ENCODE results near the gene SORBS1. TPM values are rescaled to one million over a fixed set of nuclear protein-coding genes. Genes with fewer than 3 reads are reported as not detected.
"Not testable (repeated sequence)": the region's sequence is repeated elsewhere in the genome, so short reads cannot be mapped to it uniquely, and the experiment has no call there.

SORBS1 gene
- total RNA-seq, 1 donor from 2014 or later: 116 TPM

DNA sequence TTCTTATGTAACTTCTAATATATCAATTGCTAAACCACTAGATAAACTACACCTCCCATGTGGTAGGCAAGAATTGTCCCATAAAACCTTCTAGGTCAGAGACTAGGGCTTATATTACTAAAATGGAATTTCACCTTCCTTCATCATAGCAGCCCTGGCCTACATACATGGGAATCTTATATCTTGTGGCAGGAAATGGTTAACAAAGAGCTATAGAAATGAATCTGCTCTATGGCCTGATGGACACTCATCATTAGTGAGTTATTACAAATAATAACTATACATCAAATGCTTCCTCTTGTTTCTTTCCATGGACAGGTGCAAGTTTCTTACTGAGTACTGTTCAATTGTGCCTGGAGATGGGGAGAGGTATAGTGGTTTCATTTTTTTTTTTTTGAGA is 208.0 kb downstream of the SORBS1 start:
- no peak overlapping the region for H3K27ac ChIP-seq
- no peak for DNase-seq (ENCODE audit: extremely low spot score in 2 of 2)
- H3K9me3 ChIP-seq: no peaks in the 10 kb centered on the region
- intact Hi-C loops (cut with DNase I): loop anchor here (10.0 kb wide), 1 partner anchor 108 kb away; no protein-coding TSS in a partner anchor
- no peak overlapping the region for H3K4me3 ChIP-seq
- peaks cover 21% of the 10 kb centered on the region for H3K4me1 ChIP-seq
- TF ChIP-seq POLR2AphosphoS5 (IDR thresholded peaks at IDR 0.05; ENCODE audit: insufficient read depth in 1 of 2, low read depth in 1 of 2) (no peak), POLR2A (IDR thresholded peaks at IDR 0.05) (no peak)
- H3K27me3 ChIP-seq: no peaks in the 10 kb centered on the region
- H3K36me3 ChIP-seq: peaks cover 0 to 17% of the 10 kb centered on the region in 2 donors

DNA sequence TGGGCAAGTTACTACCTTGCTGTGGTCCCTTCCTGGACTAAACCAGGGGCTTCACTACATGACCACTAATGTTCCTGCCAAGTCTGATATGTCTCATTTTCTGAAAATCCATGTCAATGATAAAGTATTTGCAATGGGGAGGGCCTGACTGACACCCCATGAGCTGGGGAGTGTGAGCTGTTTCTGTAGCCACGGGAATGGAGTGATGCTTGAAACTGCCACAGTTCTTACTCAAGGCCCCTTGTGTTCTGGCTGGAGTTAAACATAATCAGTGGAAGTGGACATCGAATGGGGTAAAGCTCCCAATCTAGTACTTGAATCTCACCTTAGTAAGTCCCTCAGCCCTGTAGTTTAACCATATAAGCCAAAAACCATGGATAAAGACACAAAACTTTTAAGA is 208.5 kb downstream of the SORBS1 start:
- intact Hi-C loops (cut with DNase I): loop anchor here (10.0 kb wide), 1 partner anchor 108 kb away; no protein-coding TSS in a partner anchor
- no peaks in the 10 kb centered on the region for H3K9me3 ChIP-seq
- TF ChIP-seq, protein P1, sequence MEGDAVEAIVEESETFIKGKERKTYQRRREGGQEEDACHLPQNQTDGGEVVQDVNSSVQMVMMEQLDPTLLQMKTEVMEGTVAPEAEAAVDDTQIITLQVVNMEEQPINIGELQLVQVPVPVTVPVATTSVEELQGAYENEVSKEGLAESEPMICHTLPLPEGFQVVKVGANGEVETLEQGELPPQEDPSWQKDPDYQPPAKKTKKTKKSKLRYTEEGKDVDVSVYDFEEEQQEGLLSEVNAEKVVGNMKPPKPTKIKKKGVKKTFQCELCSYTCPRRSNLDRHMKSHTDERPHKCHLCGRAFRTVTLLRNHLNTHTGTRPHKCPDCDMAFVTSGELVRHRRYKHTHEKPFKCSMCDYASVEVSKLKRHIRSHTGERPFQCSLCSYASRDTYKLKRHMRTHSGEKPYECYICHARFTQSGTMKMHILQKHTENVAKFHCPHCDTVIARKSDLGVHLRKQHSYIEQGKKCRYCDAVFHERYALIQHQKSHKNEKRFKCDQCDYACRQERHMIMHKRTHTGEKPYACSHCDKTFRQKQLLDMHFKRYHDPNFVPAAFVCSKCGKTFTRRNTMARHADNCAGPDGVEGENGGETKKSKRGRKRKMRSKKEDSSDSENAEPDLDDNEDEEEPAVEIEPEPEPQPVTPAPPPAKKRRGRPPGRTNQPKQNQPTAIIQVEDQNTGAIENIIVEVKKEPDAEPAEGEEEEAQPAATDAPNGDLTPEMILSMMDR (IDR thresholded peaks at IDR 0.05): no peak
- no peak for TF ChIP-seq POLR2AphosphoS5 (IDR thresholded peaks at IDR 0.05; ENCODE audit: insufficient read depth in 1 of 2, low read depth in 1 of 2)
- no peak for TF ChIP-seq POLR2A (IDR thresholded peaks at IDR 0.05)
- H3K36me3 ChIP-seq: peaks cover 0 to 17% of the 10 kb centered on the region in 2 donors
- H3K27me3 ChIP-seq: no peaks in the 10 kb centered on the region
- no peak overlapping the region for H3K4me3 ChIP-seq
- no peak overlapping the region for H3K27ac ChIP-seq
- H3K4me1 ChIP-seq: peaks cover 21% of the 10 kb centered on the region
- no peak for DNase-seq (ENCODE audit: extremely low spot score in 2 of 2)

- Histone ChIP-seq H3K27ac (peak overlapping the region; percentile 67), H3K4me3 (no peak overlapping the region), H3K9me3 (no peaks in the 10 kb centered on the region), H3K4me1 (peaks cover 21% of the 10 kb centered on the region), H3K36me3 (peaks cover 0 to 8% of the 10 kb centered on the region in 2 donors), H3K27me3 (no peaks in the 10 kb centered on the region)
- DNase-seq (ENCODE audit: extremely low spot score in 2 of 2): no peak
- TF ChIP-seq, protein P1 (IDR thresholded peaks at IDR 0.05): no peak
- no peak for TF ChIP-seq POLR2A (IDR thresholded peaks at IDR 0.05)
- TF ChIP-seq POLR2AphosphoS5 (IDR thresholded peaks at IDR 0.05; ENCODE audit: insufficient read depth in 1 of 2, low read depth in 1 of 2): no peak
- intact Hi-C loops (cut with DNase I): loop anchor here (10.0 kb wide), 1 partner anchor 106 kb away; no protein-coding TSS in a partner anchor
Measured at GRCh38 chr10:95350830-95351228, 210.3 kb downstream of the SORBS1 start.

- H3K27ac ChIP-seq: peak overlapping the region; percentile 67
- TF ChIP-seq, protein P1 (IDR thresholded peaks at IDR 0.05): no peak
- TF ChIP-seq POLR2A (IDR thresholded peaks at IDR 0.05) (no peak), POLR2AphosphoS5 (IDR thresholded peaks at IDR 0.05; ENCODE audit: insufficient read depth in 1 of 2, low read depth in 1 of 2) (peak; percentile 44 to 85)
- H3K4me1 ChIP-seq: peaks cover 21% of the 10 kb centered on the region
- H3K9me3 ChIP-seq: no peaks in the 10 kb centered on the region
- intact Hi-C loops (cut with DNase I): loop anchor here (10.0 kb wide), 1 partner anchor 106 kb away; no protein-coding TSS in a partner anchor
- peaks cover 0 to 2% of the 10 kb centered on the region in 2 donors for H3K36me3 ChIP-seq
- H3K4me3 ChIP-seq: no peak overlapping the region
- H3K27me3 ChIP-seq: no peaks in the 10 kb centered on the region
- DNase-seq (ENCODE audit: extremely low spot score in 2 of 2): no peak
Measured at GRCh38 chr10:95350219-95350829, 210.8 kb downstream of the SORBS1 start.

- intact Hi-C loops (cut with DNase I); H3K36me3 ChIP-seq; H3K27ac ChIP-seq: not testable (repeated sequence)
Measured at GRCh38 chr10:95347402-95347766, 213.8 kb downstream of the SORBS1 start.

DNA sequence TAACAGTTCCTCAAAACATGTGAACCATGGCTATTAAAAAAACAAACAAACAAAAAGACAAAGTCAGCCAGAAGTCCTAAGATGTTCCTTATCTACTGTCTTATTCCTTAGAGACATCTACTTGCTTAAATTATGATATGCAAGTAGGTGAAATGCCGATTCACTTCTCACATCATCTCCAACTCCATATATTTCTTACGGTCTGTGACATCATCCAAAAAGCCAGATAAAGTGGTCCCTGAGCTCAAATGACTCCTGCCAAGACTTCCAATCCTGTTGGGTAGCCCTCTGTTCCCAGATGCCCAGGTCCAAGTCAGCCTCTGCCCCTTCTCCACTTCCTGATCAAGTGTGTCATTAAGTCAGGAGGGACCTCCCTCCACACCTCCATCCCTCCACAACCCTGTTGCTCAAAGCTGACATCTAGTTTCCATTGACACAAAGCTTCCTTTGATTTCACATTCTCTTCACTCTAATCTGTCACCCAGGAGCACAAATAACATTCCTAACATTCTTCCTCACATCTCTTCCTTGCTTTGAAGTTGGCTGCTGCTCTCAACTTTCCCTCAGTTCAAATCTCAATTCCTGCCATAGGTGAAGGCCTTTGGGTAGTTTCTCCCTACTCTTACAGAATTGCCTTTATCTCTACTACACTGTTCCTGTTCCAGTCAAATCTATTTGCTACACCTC is 214.3 kb downstream of the SORBS1 start:
- TF ChIP-seq POLR2AphosphoS5 (IDR thresholded peaks at IDR 0.05; ENCODE audit: insufficient read depth in 1 of 2, low read depth in 1 of 2): no peak
- no peak for TF ChIP-seq POLR2A (IDR thresholded peaks at IDR 0.05)
- DNase-seq (ENCODE audit: extremely low spot score in 2 of 2): no peak
- intact Hi-C loops (cut with DNase I): no loop called here
- no peak overlapping the region for H3K4me3 ChIP-seq
- no peak overlapping the region for H3K27ac ChIP-seq
- no peaks in the 10 kb centered on the region for H3K9me3 ChIP-seq
- H3K36me3 ChIP-seq: no peaks in the 10 kb centered on the region
- no peaks in the 10 kb centered on the region for H3K27me3 ChIP-seq
- peaks cover 18% of the 10 kb centered on the region for H3K4me1 ChIP-seq

More at GRCh38 chr10:95347402-95347766, 213.8 kb downstream of the SORBS1 start:
- H3K4me3 ChIP-seq; H3K9me3 ChIP-seq; DNase-seq (ENCODE audit: extremely low spot score in 2 of 2); H3K27me3 ChIP-seq: not testable (repeated sequence)
- peaks cover 21% of the 10 kb centered on the region for H3K4me1 ChIP-seq
